CD4-positive, alpha-beta T cell (primary cell): Measurements from ENCODE around the gene CNKSR3. TPM values are rescaled to one million over a fixed set of nuclear protein-coding genes. Genes with fewer than 3 reads are reported as not detected.
A peak's percentile ranks its signal among the peaks of the same experiment; 100 is the strongest.

ENCODE experiments used
- ATAC-seq: fragments of 200-7000 bp; cut with Tn5 transposase; one replicate; pipeline ENCODE4 v1.10.0; 2022; ENCODE audit warnings: mild to moderate bottlenecking; ENCODE audit not compliant: poor library complexity
- CTCF ChIA-PET: fragments of 350-600 bp; sonication (Branson Sonifier 250); formaldehyde crosslinking; loops from one replicate; lab custom pipeline; 2021; ENCODE audit warnings: antibody characterized with exemption, inconsistent platforms; lab: Charles Lee
- POLR2A ChIA-PET: fragments of 350-600 bp; sonication (Branson Sonifier 250); formaldehyde crosslinking; loops from one replicate; lab custom pipeline; 2021; ENCODE audit warnings: antibody characterized with exemption, inconsistent platforms; lab: Charles Lee
- DNase-seq, 14 experiments: peaks; one replicate each; pipeline ENCODE4 v3.0.0-alpha.2; 2013 to 2020; ENCODE audit warnings: mixed read lengths in 2 of 14
- H3K27ac ChIP-seq, 2 donors: one replicate each; pipeline versions ENCODE4 v1.5.1 to v1.7.0; 2013; ENCODE audit warnings: low read length in 2 of 2, low read depth in 1 of 2, mild to moderate bottlenecking in 1 of 2
- H3K27me3 ChIP-seq, 2 experiments: 1 replicate in 1 of 2; 2 replicates in 1 of 2; pipeline versions ENCODE4 v1.6.1 to v1.7.0; 2013; ENCODE audit warnings: low read length in 2 of 2, control low read depth in 1 of 2, mild to moderate bottlenecking in 1 of 2, moderate library complexity in 1 of 2; ENCODE audit not compliant: insufficient read depth in 2 of 2, control insufficient read depth in 1 of 2
- H3K36me3 ChIP-seq: one replicate; pipeline ENCODE4 v1.6.1; 2013; ENCODE audit warnings: low read length, control low read depth; ENCODE audit not compliant: insufficient read depth
- H3K4me1 ChIP-seq: one replicate; pipeline ENCODE4 v1.6.1; 2013; ENCODE audit warnings: low read length, control low read depth; ENCODE audit not compliant: insufficient read depth
- H3K4me3 ChIP-seq: one replicate; pipeline ENCODE4 v1.5.1; 2013; ENCODE audit warnings: mild to moderate bottlenecking, low read length, moderate library complexity
- H3K9me3 ChIP-seq, 2 experiments: 1 replicate in 1 of 2; 2 replicates in 1 of 2; pipeline versions ENCODE4 v1.6.1 to v1.7.0; 2013; ENCODE audit warnings: low read length in 2 of 2, mild to moderate bottlenecking in 2 of 2, control low read depth in 1 of 2, moderate library complexity in 1 of 2; ENCODE audit not compliant: control insufficient read depth in 1 of 2, insufficient read depth in 1 of 2
- H3K27ac Mint-ChIP-seq: one replicate; pipeline ENCODE4 v1.8.0; 2020; ENCODE audit warnings: mixed read lengths
- H3K27me3 Mint-ChIP-seq: one replicate; pipeline ENCODE4 v1.8.0; 2021; ENCODE audit warnings: mixed read lengths
- H3K36me3 Mint-ChIP-seq: one replicate; pipeline ENCODE4 v1.8.0; 2021; ENCODE audit warnings: low read depth, mixed read lengths
- H3K4me1 Mint-ChIP-seq: one replicate; pipeline ENCODE4 v1.8.0; 2021; ENCODE audit warnings: low read depth, mixed read lengths
- H3K4me3 Mint-ChIP-seq: one replicate; pipeline ENCODE4 v1.8.0; 2020; ENCODE audit warnings: mild to moderate bottlenecking, mixed read lengths
- H3K9me3 Mint-ChIP-seq: one replicate; pipeline ENCODE4 v1.8.0; 2020; ENCODE audit warnings: mixed read lengths
- intact Hi-C, 2 experiments: fragments of 100-400 bp; cut with DNase I in 1 of 2; cut with micrococcal nuclease in 1 of 2; formaldehyde crosslinking; loops; one replicate each; pipeline versions ENCODE4 v1.15.1 to v1.9.0; 2023 to 2025; cut with DNase I, micrococcal nuclease
- total RNA-seq, 174 experiments: library from RNA in 2 of 174; stranded (reverse) in 2 of 174; gene quantifications; one replicate each; pipeline ENCODE4 v1.2.3 and lab custom pipeline; 2021 to 2026
- TF ChIP-seq, protein P1 (sequence below): fragments of 200-600 bp; IDR thresholded peaks from one replicate; pipeline ENCODE4 v1.8.0; 2022; ENCODE audit warnings: antibody characterized with exemption, mild to moderate bottlenecking

Gene CNKSR3
- total RNA-seq, 2 experiments from 2014 or later: 0.14 TPM; not detected in 1

DNA sequence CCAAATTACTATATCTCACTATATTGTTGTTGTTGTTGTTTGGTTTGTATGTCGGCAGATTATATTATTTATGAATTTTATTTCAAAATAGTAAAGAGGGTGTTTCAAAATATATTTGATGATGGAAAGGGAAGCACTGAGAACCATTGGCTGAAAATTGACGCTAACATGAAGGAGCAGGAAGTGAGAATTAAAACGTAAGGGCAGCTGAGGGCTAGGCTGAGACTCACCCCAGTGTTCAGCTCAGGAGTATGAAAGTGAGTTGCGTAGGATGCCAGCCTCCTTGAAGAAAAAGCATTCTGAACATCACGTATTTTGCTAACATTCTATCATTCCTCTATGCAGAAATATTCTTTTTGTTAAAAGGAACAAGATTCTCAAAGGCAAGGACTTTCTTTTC, 143.1 kb downstream of the CNKSR3 start:
- intact Hi-C loops: no loop called here
- no peak overlapping the region for H3K4me3 ChIP-seq
- H3K9me3 ChIP-seq: no peaks in the 10 kb centered on the region
- no peaks in the 10 kb centered on the region for H3K9me3 Mint-ChIP-seq
- H3K36me3 ChIP-seq: no peaks in the 10 kb centered on the region
- no peak for ATAC-seq
- no peaks in the 10 kb centered on the region for H3K36me3 Mint-ChIP-seq
- no peaks in the 10 kb centered on the region for H3K27me3 ChIP-seq
- ChIA-PET POLR2A (interaction anchor here (1.4 kb wide), 1 partner anchor 210 kb away, joined by 4 read pairs; no protein-coding TSS in a partner anchor), CTCF (no interaction called here)
- H3K4me3 Mint-ChIP-seq: no peak overlapping the region
- H3K4me1 ChIP-seq: no peaks in the 10 kb centered on the region
- H3K27me3 Mint-ChIP-seq: no peaks in the 10 kb centered on the region
- H3K27ac Mint-ChIP-seq: no peak overlapping the region
- peaks cover 8% of the 10 kb centered on the region for H3K4me1 Mint-ChIP-seq
- H3K27ac ChIP-seq: no peak overlapping the region
- TF ChIP-seq, protein P1, sequence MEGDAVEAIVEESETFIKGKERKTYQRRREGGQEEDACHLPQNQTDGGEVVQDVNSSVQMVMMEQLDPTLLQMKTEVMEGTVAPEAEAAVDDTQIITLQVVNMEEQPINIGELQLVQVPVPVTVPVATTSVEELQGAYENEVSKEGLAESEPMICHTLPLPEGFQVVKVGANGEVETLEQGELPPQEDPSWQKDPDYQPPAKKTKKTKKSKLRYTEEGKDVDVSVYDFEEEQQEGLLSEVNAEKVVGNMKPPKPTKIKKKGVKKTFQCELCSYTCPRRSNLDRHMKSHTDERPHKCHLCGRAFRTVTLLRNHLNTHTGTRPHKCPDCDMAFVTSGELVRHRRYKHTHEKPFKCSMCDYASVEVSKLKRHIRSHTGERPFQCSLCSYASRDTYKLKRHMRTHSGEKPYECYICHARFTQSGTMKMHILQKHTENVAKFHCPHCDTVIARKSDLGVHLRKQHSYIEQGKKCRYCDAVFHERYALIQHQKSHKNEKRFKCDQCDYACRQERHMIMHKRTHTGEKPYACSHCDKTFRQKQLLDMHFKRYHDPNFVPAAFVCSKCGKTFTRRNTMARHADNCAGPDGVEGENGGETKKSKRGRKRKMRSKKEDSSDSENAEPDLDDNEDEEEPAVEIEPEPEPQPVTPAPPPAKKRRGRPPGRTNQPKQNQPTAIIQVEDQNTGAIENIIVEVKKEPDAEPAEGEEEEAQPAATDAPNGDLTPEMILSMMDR: no peak
- DNase-seq: peak in 1 of 14 experiments; percentile 9

DNA sequence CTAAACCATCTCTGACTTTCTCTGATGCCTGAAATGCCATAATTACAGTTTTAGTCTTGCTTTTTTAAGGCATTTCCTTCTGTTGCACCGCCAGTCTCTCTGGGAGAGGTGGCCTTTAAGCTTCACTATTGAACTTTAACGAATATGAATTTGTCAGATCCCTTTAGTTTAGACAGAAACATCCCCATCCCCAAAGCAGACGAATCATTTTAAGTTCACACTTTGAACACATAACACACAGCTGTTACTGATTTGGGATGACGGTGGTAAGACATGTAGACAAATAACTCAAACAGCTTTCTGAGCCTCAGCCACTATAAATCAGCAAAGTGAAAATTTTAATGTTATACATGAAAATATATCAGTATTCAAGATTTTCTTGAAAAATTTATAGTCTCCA, 146.7 kb downstream of the CNKSR3 start:
- Histone ChIP-seq H3K9me3 (no peaks in the 10 kb centered on the region), H3K4me3 (no peak overlapping the region), H3K27me3 (no peaks in the 10 kb centered on the region), H3K4me1 (no peaks in the 10 kb centered on the region), H3K27ac (no peak overlapping the region), H3K36me3 (no peaks in the 10 kb centered on the region)
- TF ChIP-seq, protein P1: no peak
- ATAC-seq: no peak
- Mint-ChIP-seq H3K36me3 (no peaks in the 10 kb centered on the region), H3K4me3 (no peak overlapping the region), H3K27me3 (no peaks in the 10 kb centered on the region), H3K4me1 (peaks cover 11% of the 10 kb centered on the region), H3K27ac (no peak overlapping the region), H3K9me3 (no peaks in the 10 kb centered on the region)
- ChIA-PET POLR2A (no interaction called here), CTCF (no interaction called here)
- no peak for DNase-seq
- intact Hi-C loops: no loop called here

DNA sequence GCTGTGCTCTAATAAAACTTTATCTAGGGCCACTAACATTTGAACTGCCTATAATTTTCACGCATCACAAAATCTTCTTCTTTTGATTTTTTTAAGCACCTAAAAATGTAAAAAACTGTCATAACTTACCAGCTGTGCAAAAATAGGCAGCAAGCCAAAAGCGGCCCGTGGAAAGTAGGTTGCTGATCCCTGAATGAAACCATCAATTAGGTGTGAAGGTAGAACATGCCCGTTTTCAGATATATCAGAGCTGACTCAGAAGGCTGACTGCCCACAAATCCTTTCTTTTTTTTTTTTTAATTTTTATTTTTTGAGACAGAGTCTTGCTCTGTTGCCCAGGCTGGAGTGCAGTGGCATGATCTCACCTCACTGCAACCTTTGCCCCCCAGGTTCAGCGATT, 149.0 kb downstream of the CNKSR3 start:
- Mint-ChIP-seq H3K27me3 (no peaks in the 10 kb centered on the region), H3K27ac (no peak overlapping the region), H3K9me3 (no peaks in the 10 kb centered on the region), H3K4me3 (no peak overlapping the region), H3K4me1 (peaks cover 11% of the 10 kb centered on the region), H3K36me3 (no peaks in the 10 kb centered on the region)
- ChIA-PET CTCF (no interaction called here), POLR2A (no interaction called here)
- no peak for DNase-seq
- Histone ChIP-seq H3K4me1 (no peaks in the 10 kb centered on the region), H3K36me3 (no peaks in the 10 kb centered on the region), H3K27ac (no peak overlapping the region), H3K4me3 (no peak overlapping the region), H3K9me3 (no peaks in the 10 kb centered on the region), H3K27me3 (no peaks in the 10 kb centered on the region)
- ATAC-seq: no peak
- intact Hi-C loops: no loop called here
- TF ChIP-seq, protein P1: no peak
